Transverse colon (tissue), 3 donors: ENCODE measurements around the gene FAM149B1.

ENCODE experiments used
- CTCF ChIP-seq, 5 experiments: fragments of 200-600 bp in 3 of 5; fragments of 450-650 bp in 2 of 5; sonication (generic) in 3 of 5; IDR thresholded peaks; 1 replicate in 2 of 5; 2 replicates in 3 of 5; pipeline ENCODE4 v1.5.1; 2016 to 2017; ENCODE audit warnings: antibody characterized with exemption in 5 of 5, inconsistent platforms in 3 of 5, mild to moderate bottlenecking in 2 of 5, moderate library complexity in 1 of 5
- POLR2A ChIP-seq: fragments of 450-650 bp; IDR thresholded peaks from one replicate; pipeline ENCODE4 v1.6.1; 2016; ENCODE audit warnings: antibody characterized with exemption, mild to moderate bottlenecking, moderate library complexity

GRCh38 chr10:73206385-73206784 is 38.5 kb downstream of the FAM149B1 start:
- no peak for TF ChIP-seq POLR2A
- no peak for TF ChIP-seq CTCF (IDR thresholded peaks at IDR 0.05)
